GM18870 (cell line): ENCODE measurements around the gene CEMIP.

Experiments used
- ATAC-seq: cut with Tn5 transposase; IDR thresholded peaks from one replicate; pipeline ENCODE4 v1.9.1; 2021; ENCODE audit warnings: moderate library complexity; ENCODE audit not compliant: unreplicated experiment

The CEMIP gene

DNA sequence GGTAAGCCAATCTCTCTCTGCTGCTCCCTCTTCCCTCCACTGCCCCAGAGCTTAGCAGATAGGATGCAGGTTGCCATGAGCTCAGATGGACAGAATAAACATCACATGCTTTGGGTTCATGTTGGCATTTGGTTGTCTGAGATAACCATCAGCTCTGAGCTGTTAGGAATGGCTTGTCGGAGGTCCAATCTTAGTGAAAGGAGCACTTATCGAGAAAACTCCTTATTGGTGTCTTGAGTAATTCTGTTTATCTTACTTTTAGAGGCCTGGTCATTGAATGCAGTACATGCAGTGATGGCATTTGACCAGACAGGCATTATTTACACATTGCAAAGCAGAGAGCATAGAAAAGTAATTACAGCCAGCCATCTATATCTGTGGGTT is 99.7 kb downstream of the CEMIP start:
- ATAC-seq, result no peak

DNA sequence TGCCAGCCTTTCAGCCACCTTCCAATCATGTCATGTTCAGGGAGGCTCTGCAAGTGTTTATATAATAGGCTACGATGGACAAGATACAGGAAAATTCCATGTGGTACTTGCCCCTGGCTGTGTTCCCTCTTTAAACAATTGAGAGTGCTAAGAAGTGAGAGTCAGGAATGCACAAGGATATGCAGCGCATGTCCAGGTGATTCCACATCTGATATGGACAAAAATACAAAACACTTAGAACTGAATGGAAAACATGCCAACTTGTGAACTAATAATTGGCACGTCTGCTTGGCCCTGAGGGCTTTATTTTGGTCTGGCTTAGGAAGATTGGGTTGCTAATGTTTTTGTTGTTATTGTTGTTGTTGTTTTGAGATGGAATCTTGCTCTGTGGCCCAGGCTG is 100.9 kb downstream of the CEMIP start:
- ATAC-seq, result no peak

DNA sequence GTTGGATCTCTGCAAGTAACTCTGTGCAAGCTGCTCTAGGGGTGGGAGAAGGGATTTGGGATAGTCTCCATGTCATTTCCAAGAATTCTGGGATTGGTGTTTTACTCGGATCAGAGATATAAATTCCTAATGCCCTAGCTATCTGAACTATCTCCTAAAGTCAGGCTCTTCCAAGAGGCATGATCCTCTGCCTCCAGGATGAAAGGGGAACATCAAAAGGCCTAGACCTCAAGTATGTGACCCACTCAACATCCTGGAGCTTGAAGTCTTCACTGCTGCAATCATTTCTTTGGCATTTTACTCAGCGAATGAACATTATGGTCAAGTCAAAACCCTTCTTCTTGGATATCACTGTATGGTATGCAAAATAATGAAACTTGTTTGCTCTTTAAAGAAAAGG is 104.5 kb downstream of the CEMIP start:
- ATAC-seq, result no peak

DNA sequence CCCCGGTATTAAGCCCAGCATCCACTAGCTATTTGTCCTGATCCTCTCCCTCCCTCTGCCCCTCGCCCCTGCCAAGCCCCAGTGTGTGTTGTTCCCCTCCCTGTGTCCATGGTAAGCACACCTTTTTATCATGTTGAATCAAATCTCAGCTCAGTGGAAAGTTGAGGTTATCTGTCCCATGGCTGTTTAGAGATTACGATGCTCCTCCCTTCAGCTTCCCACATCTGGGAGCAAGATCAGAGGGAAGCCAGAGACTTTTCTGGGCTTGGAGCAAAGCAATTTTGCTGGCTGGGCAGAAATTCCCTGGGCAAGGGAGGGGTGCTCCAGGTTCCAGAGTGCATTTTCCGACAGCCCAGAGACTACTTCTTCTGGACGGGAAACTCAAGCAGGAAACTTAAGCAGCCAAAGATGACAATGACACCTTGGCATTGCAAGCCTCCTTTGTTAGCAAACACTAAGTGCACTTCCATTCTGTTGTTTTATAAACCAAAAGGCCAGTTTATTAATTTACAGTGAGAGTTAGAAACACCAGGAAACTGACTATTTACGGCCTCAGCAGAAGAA is 105.9 kb downstream of the CEMIP start:
- no peak for ATAC-seq

DNA sequence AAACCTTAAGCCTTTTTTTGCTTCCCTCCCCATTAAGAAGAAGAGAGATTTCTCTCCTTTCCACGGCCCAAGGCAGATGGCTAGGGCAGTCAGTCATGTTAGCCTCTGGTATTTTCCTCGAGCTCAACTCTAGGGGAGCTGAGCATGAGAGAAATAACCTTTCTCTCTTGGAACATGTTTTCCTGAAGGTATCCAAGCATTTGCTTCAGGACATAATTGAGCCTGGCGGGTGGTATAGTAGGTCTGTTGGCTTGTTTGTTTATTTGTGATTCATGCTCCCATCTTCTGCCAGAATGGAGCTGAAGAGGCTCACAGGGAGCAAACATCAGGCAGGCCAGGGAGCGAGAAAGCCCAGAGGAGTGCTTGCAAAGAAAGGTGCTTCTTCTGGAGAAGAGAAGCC is 108.0 kb downstream of the CEMIP start:
- no peak for ATAC-seq

DNA sequence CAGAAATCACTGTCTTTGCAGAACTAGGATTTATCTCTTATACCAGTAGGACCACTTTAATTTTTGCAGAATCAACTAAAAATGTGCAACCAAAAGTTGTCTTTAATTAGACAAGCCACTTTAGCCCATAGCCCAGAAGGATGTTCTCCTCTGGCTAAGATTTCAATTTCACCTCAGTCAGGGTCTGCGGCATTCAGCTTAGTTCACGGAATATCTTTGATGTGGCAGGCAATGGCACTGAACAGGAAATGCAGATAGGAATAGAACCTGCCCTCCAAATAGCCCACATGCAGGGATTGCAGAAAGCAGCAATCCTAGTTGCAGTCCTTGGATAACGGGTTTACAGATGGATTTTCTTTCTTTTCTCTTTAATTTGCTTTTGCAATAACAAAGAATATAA is 109.7 kb downstream of the CEMIP start:
- no peak for ATAC-seq

DNA sequence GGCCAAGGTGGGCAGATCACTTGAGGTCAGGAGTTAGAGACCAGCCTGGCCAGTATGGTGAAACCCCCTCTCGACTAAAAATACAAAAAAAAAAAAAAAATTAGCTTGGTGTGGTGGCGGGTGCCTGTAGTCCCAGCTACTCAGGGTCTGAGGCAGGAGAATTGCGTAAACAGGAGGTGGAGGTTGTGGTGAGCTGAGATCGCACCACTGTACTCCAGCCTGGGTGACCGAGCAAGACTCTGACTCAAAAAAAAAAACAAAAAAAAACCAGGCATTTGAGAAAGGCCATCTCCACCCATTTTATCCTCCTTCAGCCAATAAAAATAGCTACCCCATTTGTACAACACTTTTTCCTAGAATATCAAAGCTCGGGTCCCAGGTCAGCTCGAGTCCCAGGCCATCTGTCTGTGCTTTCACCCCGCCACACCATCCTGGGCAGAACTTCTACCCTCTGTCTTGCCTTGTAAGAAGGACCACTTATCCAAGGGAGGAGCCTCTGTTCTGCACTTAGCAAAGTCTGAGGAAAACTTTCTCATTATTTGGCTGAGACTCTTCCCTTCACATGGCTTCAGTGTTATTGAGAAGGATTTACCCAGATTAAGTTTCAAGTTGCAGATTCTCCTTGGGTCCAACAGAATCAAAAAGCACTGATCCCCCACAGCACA is 111.3 kb downstream of the CEMIP start:
- ATAC-seq, result no peak

DNA sequence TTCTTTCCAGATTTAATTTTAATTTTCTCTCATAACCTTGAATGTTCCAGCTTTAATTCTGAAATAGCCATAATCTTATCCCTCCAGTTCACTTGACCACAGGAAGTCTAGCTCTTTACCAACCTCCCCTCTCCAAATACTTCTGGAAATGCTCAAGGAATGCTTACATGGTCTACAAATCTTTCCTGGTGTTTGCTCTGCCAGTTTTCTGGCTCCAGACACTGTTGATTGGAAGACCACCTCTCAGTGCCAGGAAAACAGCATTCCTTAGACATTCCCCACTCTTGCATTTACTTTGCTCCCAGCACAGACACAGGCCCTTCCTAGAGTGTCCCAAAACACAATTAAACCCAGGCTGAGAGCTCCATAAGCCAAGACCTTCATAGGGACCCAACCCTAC is 111.8 kb downstream of the CEMIP start:
- ATAC-seq, result no peak

DNA sequence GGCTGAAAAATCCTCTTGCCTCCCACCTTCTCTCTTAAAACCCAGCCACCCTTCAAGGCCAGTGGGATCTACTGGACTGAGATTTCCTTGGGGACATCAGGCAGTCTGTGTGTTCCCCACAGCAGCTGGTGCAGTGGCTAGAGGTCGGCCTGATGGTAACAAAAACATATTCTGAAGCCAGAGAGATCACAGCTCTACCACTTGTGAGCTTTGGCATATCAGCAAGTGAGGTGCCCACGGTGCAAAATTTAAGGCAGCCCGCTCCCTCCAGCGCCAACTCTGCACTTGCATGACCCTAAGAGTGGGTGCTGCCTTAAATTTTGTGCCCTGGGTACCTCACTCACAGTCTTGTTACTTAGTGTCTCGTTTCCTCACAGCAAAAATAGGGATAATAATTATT is 113.2 kb downstream of the CEMIP start:
- ATAC-seq, result no peak

DNA sequence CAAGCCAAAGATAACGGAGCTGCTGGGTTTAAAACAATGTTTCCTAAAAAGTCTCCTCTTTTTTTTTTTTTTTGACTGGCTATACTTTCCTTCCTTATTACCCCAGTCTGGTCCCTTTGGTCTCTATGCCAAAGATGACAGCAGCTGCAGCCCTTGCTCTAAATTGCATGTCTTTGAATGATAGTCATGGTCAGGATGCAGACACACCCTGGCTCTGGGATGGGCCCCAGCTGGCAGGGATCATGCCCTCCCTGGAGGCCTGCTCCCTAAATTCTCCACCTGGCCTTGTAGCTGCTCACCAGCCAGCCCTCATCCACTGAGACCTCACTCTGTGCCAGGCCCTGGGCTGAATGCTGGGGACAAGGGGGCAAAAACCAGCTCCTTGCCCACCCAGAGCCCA is 114.6 kb downstream of the CEMIP start:
- no peak for ATAC-seq

DNA sequence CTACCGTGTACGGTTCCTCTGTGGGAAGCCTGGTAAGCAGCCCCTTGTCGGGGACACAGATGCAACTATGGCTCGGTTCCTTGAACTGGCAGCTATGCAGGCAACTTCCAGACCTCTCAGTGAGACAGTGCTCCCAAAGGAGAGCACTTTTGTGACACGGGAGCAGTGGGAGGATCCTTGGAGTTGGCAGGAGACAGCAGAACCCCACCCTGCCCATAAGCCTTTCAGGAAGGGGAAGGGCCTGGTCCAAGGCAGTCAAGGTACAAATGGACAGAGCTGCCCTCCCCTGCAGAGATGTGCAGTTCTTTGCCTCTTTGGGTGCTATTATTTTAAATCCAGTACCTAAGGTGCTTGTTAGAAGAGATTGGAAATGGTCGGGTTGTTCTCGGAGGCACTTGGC is 115.9 kb downstream of the CEMIP start:
- no peak for ATAC-seq

DNA sequence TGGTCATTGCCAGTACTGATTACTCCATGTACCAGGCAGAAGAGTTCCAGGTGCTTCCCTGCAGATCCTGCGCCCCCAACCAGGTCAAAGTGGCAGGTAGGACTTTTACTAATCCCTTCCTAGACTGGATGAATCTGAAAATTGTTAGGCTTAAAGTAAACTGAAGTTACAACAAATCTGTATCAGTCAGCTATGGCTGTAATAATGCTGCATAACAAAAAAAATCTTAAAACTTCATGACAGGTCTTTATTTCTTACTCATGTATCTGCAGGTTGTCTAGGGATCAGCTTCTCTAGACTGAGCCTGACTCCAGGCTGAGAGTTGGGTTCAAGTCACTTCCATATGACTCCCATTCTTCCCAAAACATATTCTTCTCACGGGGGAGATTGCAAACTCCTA is 116.8 kb downstream of the CEMIP start:
- no peak for ATAC-seq

DNA sequence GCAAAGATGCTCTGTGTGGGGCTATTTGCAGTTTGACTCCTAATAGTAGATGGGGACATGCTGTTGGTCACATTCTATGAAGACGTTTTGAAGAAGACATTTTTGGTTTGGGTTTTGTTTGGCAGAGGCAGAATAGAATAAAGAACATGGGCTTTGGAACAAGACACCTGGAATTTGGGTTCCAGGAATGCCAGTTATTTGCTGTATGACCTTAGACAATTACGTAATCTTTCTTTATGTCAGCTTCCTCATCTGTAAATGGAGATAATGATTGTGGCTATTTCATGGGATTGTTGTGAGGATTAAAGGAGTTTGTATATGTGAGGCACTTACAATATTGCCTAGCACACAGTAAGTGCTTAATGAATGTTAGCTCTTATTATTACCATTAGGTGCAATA is 118.9 kb downstream of the CEMIP start:
- no peak for ATAC-seq

DNA sequence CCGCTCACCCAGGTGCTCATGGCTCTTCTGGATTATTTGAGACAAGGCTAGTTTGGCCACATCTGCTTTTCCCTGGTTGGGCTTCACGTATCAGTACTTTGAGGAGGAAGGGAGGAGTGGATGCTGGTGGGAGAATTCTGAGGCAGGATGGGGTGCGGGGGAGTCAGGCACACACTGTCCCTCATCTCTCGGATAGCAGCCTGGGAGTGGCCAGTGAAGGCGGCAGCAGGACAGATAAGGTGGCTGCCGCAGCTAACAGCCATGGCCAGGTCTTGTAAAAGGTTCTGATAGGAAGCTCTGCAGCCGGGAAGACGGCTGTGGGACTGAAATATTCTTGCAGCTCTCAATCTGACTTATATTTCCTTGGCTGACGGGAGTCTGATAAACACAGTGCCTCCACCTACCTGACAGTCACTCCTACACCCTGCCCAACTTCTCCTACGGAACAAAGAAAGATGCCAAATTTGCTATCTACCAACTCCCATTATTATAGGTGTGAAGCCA is 123.2 kb downstream of the CEMIP start:
- no peak for ATAC-seq

DNA sequence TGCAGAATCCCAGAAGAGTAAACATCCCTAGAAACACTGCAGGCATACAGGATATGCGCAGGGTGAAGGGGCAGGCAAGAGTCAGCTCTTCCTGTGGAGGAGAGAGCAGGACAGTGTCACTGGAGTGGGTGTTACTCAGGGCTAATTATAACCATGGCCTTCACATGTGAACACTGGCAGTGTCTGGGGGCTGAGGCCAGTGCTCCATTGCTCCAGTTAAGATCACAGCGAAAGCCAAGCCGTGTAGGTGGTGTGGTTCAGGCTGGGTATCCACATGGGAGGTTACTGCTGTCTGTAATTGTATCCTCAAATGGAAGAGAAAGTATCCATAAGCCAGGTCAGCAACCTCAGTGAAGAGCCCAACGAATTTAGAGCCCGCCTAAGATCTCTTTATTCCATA is 125.8 kb downstream of the CEMIP start:
- ATAC-seq, result no peak

DNA sequence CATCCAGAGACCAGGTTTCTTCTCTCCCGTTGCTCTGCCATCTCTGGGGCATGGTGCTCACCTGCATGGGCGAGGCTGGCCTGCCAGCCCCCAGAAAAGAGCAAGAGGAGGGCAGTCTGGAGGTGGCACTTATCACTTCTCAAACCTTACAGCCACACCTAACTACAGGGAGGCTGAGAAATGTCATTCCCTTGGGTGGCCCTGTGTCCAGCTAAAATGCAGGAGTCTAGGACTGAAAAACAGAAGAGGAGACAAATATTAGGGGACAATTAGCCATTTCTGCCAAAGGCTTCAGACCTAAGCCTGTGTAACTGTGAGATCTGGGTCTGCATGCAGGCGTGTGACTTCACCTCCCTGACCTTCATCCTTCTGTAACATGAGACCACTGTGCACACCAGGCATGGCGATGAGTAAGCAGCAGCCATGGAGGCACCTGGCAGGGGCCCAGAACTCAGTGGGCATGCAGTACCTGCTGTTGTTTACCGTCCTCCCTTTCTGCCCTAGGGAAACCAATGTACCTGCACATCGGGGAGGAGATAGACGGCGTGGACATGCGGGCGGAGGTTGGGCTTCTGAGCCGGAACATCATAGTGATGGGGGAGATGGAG is 127.1 kb downstream of the CEMIP start:
- ATAC-seq, result no peak

DNA sequence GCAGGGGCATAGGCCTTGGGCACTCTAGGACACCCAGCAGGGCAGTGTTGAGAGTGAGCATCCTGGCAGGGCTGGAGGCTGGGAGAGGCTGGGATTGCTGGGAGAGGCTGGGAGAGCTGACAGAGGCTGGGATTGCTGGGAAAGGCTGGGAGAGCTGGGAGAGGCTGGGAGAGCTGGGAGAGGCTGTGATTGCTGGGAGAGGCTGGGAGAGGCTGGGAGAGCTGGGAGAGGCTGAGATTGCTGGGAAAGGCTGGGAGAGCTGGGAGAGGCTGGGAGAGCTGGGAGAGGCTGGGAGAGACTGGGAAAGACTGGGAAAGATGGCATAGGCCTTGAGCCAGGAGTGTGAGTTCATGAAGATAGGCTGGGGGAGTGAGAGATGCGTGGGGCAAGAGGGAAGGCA is 132.7 kb downstream of the CEMIP start:
- no peak for ATAC-seq

DNA sequence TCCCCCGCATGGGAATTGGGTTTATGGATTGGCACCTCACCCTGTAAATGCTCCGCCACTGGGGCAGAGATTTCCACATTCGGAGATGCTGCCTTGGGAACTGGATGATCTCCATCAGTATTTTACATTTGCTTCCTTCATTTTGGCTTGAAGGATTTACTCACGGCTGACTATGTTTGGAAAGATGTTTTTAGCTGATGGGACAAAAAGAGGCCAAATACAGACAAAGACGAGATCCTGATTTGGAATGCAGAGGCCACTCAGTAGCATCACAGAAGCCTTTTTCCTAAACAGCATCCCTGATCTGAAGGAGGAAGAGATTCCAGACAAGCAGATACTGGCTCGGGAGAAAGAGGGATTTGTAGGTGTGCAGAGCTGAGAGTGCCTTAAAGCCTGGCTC is 133.5 kb downstream of the CEMIP start:
- ATAC-seq, result no peak

DNA sequence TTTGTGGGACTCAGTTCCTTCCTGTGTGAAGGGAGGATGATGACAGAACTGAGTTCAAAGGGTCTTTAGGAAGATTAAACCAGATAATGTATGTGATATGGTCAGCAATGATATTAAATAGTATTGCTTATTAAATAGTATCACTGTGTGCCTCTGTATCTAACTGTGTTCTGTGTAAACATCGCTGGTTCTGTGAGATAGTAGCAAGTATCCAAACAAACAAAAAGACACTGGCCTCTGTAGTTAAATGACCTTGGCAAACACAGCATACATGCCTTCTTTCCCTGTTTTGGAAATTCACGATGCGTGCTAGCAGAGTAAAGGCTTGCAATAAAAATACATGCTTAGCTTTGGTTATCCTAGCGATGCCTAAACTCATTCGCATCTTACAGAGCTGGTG is 134.4 kb downstream of the CEMIP start:
- ATAC-seq, result no peak

DNA sequence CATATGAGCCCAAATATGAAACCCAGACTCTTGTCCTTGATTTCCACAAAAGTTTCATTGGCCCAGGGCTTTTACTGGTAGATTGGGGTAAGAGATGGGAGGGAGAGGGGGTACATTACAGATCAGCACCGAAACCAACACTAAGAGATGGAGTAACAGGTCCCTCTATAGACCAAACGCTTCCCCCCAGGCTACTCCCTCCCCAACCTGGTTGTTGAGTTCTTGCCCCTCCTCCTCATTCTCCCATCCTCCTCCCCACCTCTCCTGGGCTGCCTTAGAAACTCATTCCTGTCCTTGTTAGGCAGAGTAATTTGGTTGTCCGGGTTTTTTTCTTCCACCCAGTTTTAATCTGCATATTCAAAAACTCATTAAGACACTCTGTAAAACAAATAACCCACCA is 136.3 kb downstream of the CEMIP start:
- ATAC-seq, result no peak

DNA sequence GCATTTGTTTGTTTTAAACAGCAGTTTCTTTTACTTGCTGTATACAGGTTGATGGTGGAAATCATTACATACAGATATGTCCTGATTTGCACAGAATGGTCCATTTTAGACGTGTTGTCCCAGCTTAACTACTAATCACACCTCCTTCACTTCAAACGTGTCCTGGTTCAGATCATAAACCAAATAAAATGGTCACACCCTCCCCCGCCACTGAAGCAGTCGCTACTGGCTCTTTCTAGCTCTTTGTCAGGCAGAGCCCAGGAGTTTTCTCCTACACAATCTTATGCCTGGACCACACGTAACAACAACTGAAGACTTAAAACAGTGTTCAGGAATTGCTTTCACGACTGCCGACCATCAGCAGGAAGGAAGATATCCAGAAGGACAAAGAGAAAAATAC is 136.9 kb downstream of the CEMIP start:
- ATAC-seq, result no peak

DNA sequence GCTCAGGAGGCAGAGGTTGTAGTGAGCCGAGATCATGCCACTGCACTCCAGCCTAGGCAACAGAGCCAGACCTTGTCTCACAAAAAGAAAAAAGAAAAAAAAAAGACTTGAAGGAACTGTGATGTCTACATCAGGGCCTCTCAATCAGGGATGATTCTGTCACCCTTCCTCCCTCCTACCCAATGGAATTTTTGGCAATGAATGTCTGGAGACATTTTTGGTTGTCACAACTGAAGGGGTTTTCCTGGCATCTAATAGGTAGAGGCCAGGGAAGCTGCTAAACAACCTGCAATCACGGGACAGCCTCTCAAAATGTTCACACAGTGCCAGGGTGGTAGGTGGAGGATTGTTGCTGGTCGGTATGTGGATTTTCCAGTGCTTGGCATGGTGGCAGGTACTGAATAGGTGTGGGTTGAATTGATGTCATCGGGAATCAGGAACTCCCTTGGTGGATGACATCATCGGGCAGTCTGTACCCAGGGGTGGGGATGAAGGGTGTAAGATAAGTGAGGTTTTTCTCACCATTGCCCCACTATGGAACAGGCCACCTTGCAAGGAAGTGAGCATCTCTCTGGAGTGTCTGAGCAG is 139.1 kb downstream of the CEMIP start:
- no peak for ATAC-seq
